ENCODE data around the gene MED26. TPM values are rescaled to one million over a fixed set of nuclear protein-coding genes. Genes with fewer than 3 reads are reported as not detected.

The MED26 gene
- polyA plus RNA-seq, 5 donors = 6.6 to 10.2 (median 8.0) TPM

- DNase-seq = no peak
Observed at GRCh38 chr19:16619457-16619856, 8.5 kb downstream of the MED26 start.

- DNase-seq = no peak
Observed at GRCh38 chr19:16618248-16618647, 9.8 kb downstream of the MED26 start.

- DNase-seq = no peak
Observed at GRCh38 chr19:16615808-16616207, 12.2 kb downstream of the MED26 start.

GRCh38 chr19:16614941-16615340 is 13.1 kb downstream of the MED26 start:
- no peak for DNase-seq

GRCh38 chr19:16613841-16614240 is 14.2 kb downstream of the MED26 start:
- no peak for DNase-seq

GRCh38 chr19:16612636-16613035 is 15.4 kb downstream of the MED26 start:
- DNase-seq = no peak

GRCh38 chr19:16611121-16611520 is 16.9 kb downstream of the MED26 start:
- no peak for DNase-seq

GRCh38 chr19:16609511-16610200 is 18.3 kb downstream of the MED26 start:
- no peak for DNase-seq

GRCh38 chr19:16608290-16608739 is 19.7 kb downstream of the MED26 start:
- no peak for DNase-seq

- no peak for DNase-seq
Observed at GRCh38 chr19:16607819-16608218, 20.2 kb downstream of the MED26 start.

GRCh38 chr19:16605553-16605994 is 22.4 kb downstream of the MED26 start:
- no peak for DNase-seq

- no peak for DNase-seq
Observed at GRCh38 chr19:16605115-16605514, 22.9 kb downstream of the MED26 start.

GRCh38 chr19:16604615-16605014 is 23.4 kb downstream of the MED26 start:
- DNase-seq = no peak

GRCh38 chr19:16603090-16603489 is 24.9 kb downstream of the MED26 start:
- DNase-seq = no peak

GRCh38 chr19:16601378-16602052 is 26.5 kb downstream of the MED26 start:
- no peak for DNase-seq

GRCh38 chr19:16600824-16601223 is 27.2 kb downstream of the MED26 start:
- no peak for DNase-seq

GRCh38 chr19:16599655-16600346 is 28.2 kb downstream of the MED26 start:
- no peak for DNase-seq

GRCh38 chr19:16598848-16599247 is 29.2 kb downstream of the MED26 start:
- DNase-seq = no peak

GRCh38 chr19:16596399-16596798 is 31.6 kb downstream of the MED26 start:
- DNase-seq = no peak

GRCh38 chr19:16595097-16595496 is 32.9 kb downstream of the MED26 start:
- no peak for DNase-seq

- no peak for DNase-seq
Observed at GRCh38 chr19:16594681-16595091, 33.3 kb downstream of the MED26 start.

- DNase-seq = no peak
Observed at GRCh38 chr19:16594131-16594586, 33.8 kb downstream of the MED26 start.

GRCh38 chr19:16593181-16593580 is 34.8 kb downstream of the MED26 start:
- no peak for DNase-seq
